Stromal cell of bone marrow (primary cell): ENCODE data around the gene TMEM213.

ENCODE experiments used
- DNase-seq: peaks from one replicate; pipeline ENCODE4 v3.0.0-alpha.2; 2012; ENCODE audit warnings: low read depth

Gene TMEM213, protein sequence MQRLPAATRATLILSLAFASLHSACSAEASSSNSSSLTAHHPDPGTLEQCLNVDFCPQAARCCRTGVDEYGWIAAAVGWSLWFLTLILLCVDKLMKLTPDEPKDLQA

DNA sequence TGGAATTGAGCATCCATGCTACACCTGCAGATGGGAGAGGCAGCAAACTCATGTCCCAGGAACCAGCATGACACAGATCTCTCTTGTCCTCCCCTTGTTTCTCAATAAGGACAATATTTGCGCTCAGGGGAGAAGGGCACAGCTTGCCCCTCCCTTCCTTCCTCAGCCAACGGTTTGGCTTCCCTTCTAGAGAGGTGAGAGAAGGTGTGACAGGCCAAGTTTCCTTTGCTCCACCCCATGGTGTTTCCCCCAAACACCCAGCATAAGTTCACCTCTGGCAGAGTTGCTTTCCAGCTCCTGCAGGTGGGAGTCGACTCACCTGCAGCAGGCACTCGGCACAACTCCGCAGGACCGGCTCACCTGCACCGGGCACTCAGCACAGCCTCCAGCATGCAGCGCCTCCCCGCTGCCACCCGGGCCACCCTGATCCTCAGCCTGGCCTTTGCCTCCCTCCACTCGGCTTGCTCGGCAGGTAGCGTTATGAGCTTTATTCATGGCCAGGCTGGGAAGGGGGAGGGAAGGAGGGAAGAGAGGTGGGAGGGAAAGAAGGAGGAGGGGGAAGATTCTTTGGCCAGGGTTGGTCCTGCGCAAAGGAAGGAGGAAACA lies at the start of gene TMEM213, which contains the start of gene ATP6V0A4:
TSS of gene TMEM213 (plus strand) at position 280 of the 606 bp plus-strand sequence. CDS start at position 391, 111 bp downstream.
TSS of gene ATP6V0A4 (minus strand) at position 482 of the 606 bp plus-strand sequence. CDS start 26,949 bp downstream, outside the sequence.
- DNase-seq: no peak

DNA sequence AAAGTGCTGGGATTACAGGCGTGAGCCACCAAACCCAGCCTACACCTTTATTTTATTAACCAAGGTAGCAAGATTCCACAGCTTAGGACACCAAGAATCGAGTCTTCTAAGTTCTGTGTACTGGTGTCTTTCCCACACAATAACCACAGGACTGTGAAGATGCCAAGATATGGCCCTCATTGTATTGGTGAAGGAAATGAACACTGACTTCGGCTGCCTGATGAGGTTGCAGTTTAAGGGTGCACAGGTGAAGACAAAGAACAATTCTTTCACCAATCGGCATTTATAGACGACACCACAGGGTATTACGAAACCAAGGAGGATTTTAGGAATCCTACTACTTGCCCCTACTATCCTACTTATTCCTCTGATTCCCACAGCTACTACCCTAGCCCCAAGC lies 49.1 kb upstream of the TMEM213 start:
- no peak for DNase-seq

DNA sequence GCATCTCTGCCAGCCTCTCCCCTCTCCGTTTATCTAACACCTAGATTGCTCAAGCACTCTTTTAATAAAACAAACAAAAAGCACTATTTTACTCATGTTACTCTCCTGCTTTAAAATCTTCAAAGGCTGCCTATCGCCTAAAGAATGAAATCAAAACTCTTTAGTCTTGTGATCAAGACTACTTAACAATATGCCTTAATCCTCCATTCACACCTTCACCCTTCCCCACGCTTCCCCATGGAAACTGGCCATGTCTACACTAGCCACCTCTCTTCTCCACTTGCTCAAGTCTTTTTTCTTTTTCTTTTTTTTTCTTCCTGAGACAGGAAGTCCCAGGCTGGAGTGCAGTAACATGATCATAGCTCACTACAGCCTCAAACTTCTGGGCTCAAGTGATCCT lies 47.8 kb upstream of the TMEM213 start:
- no peak for DNase-seq

DNA sequence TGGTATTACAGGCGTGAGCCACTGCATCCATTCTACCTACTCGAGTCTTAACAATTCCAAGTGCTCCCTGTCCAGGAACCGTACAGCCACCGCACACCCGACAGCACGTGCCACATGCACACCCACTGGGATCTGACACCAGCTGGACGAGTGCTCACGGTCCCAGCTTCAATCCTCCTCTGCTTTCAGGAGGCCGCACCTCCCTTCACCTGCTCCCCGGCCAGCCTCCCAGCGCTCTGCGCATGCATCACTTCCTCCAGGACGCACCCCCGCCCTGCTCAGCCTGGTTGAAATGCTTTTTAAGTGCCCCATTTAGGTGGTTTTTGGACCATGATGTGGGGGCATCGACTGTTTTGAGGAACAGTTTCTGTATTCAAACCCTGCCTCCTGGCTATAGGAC lies 47.3 kb upstream of the TMEM213 start:
- no peak for DNase-seq

DNA sequence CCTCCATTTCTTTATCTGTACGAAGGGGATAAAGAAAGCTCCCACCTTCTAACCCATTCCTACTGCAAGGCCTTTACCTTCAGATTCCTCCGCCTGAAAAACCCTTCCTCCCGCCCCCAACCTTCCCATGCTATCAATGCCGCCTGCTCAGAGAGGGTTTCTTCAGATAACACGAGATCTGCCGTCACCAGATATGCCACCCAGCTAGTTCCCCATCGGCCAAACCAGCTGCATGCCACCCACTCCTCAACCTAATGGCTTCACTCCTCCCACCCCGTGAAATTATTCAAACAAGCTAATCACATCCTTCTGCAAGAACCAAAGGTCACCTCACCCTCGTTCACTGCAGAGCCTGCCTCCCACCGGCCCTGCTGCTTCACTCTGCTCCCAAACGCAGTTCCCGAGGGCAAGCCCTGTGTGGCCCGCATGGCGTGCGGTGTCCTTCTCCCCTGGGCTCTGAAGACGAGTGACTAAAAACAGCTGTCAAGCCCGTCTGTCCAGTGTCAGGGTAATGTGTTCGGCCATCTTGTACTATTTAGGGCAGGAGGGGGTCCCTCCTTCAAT lies 46.8 kb upstream of the TMEM213 start:
- no peak for DNase-seq

DNA sequence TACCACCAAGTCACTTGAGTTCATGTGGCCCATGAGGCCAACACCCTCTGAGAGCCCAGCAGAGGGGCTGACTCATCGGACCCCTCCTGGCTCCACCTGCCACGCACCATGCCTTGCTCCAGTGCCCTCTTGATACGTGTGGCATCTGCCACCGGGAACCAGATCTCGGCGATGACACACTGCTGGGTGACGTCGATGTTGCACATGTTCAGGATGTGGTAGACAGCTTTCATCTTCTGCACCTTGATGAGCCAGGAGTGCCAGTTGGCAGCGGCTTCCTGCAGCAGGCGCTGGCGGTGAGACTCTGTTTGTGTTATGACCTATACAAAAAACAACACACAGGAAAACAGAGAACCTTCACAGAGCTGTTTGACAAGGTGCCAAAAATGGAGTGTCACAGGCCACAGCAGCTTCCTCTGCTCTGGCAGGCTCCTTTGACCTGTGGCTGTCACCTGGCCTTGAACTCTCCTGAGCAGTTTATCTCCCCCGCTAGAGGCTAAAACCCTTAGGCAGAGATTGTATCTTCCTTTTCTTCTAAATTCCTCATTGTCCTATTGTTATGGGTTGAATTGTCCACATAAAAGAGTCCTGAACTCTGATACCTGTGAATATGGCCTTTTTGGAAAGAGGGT lies 45.2 kb upstream of the TMEM213 start:
- no peak for DNase-seq

DNA sequence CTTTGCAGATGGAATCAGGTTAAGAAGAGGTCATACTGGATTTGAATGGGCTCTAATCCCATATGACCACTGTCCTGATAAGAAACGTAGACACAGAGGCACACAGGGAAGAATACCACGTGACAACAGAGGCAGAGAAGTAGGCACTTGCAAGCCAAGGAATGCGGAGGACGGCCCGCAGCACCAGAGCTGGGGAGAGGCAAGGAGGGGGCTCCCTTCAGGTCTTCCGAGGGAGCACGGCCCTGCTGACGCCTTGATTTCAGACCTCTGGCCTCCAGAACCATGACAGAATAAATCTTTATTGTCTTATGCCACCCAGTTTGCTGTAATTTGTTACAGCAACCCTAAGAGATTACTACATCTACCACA lies 44.7 kb upstream of the TMEM213 start:
- DNase-seq: no peak

DNA sequence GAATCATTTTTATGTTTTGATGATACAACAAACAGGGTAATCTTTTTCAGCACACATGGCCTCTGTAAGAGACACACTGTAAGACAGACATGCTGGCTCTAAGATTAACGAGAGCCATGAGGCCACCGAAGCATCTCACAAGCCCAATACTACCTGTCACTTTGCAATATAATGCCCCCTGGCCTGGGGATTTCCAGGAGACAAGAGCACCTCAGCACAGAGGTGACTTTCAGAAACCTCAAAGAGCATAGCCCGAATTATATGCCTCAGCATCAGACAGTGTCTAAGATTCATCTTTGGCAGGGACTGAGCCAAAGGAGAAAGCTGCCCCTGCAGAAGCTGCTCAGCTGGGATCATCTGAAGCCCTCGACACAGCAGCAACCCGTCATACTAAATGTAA lies 44.2 kb upstream of the TMEM213 start:
- no peak for DNase-seq

DNA sequence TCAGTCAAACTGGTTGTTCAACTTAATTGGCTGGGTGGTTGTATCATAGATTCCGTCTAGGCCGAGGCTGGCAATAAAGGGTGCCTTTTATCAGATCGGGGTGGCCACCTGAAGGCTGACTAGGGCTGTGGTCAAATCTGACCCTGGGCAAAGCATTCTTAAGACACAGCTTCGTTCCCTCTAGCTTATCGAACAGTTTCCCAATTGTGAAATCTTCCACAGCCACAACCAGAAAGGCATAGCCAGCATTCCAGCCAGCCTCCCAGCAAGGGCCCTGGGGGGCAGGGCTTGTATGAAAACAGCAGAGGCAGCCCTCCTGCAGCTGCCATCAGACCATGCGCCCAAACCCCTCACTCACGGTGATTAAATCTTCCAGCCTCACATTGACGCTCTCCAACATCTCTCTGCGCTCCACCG lies 42.5 kb upstream of the TMEM213 start:
- DNase-seq: no peak

DNA sequence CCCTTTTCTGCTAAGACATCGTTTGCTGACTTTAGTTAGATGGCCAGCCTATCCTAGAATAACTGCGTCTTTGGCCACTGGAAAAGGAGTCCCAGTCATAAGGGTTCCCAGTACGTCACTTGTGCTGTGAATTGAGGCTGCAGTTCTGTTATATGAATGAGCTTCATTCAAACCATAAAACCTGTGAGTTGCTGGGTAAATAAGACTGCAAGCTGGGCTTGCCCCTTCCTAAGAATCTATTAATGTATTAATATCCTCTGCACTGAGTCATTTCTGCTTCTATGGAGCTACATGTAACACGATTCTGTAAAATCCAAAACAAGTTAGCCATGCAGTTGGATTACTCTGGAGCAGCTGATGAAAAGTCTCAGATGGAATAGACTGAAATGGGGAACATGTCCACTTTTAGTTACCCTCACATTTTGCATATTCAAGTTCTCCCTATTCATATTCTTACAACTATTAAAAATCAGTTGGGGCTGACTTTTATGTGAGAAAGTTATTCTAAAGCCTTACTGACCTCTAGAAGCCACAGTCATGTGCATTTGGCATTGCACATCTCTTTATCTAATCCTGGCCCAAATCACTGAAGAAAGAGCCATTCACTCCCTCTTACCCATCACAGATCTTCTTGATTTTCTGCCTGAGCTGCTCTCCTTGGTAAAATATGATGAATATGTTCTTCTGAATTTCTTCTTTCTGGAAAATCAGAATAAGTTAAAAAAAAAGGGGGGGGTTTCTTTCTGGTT lies 41.8 kb upstream of the TMEM213 start:
- DNase-seq: no peak

DNA sequence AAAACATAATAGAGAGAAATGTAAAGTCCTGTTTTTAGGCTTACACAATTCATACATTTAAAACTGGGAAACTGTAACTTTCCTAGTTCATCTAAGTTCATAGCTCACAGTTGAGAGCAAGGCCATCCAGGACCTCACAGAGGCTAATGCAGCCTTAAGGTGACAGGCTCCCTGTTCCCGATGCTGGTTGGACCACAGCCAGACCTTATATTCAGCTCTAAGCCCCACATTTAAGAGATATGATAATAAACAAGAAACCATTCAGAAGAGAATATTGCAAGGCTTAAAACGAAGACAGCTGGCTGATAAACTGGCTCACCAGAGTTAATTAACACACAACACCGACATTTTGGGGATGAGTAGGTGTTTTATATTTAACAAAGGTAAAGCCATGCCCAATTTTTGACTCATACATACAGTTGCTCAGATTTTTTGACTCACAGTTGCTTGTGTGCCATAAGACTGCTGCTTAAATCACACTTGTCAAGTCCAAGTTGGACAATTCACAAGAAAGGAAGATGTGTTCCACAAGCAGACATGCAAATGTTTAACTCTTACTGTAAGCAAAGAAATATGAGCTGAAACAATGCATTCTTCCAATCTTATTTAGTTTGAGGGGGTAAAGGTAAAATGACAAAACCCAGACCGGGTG lies 41.1 kb upstream of the TMEM213 start:
- no peak for DNase-seq

DNA sequence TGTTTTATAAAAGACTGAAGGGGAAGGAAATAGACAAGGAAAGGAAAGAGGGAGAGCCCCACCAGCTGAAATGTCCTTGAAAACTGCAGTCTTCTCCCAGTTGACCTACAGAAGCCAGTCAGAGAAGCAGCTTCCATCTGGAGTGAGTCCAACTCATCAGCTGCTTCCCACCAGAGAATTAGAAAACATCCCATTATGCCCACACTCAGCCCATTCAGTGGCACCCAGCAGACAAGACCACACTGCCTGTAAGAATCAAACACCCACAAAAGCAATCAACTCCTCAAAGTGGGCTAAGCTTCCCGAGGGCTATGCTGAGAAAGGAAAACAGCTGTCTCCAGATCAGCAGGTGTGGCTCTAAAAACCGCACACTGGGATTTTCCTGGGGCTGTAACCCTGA lies 29.6 kb upstream of the TMEM213 start:
- no peak for DNase-seq

DNA sequence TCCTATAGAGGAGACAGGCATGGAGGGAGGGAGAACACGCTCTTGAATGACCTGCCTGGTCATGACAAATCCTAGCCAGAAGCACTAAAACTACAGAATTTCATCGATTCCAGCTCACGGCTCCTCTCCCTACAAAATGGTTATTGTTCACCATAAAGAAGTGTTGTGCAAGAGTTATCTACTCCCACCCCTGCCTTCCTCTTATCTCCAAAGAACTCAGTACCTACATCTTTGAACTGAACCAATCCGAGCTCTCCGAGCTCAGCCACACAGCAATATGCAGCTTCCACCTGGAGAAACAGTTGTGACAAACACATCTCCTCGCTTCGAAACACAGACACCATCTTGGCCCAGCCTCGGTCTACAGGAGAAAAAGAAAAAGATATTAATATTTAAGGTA lies 26.9 kb upstream of the TMEM213 start:
- no peak for DNase-seq

DNA sequence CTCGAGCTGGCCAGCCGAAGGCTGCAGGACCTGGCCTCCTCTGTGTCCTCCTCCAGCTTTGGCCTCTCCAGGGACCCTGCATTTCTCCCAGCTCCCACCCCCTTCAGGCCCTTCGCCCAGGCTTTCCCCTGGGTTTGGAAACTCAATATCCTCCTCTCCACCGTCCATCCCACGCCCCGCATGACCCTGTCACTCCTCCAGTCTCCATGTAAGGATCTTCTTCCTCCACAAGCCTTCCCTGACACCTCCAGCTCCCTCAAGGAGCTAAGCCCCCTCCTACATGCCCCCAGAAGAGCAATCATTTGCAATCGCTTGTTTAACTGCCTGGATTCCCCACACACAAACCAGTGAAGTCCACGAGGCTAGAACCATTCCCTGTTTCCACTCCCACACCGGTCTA lies 24.6 kb upstream of the TMEM213 start:
- DNase-seq: no peak

DNA sequence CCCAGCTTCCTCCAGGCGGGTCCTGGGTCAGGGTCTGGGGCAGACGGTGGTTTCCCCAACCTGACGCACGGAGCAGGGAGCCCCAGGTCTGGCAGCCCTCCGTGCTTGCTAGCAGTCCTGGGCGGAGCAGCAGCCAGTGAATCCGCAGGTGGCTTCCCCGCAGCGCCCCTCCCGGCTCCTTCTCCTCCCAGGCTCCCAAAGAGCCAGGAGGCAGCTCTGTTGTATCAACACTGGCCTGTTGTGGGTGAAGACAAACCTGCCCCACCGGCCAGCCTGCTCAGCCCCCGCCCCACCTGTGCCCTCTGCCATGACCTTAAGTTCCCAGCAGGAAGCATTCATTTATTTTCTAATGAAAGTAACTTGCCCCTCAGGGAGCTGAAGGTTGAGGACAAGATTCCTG lies 24.0 kb upstream of the TMEM213 start:
- DNase-seq: no peak

DNA sequence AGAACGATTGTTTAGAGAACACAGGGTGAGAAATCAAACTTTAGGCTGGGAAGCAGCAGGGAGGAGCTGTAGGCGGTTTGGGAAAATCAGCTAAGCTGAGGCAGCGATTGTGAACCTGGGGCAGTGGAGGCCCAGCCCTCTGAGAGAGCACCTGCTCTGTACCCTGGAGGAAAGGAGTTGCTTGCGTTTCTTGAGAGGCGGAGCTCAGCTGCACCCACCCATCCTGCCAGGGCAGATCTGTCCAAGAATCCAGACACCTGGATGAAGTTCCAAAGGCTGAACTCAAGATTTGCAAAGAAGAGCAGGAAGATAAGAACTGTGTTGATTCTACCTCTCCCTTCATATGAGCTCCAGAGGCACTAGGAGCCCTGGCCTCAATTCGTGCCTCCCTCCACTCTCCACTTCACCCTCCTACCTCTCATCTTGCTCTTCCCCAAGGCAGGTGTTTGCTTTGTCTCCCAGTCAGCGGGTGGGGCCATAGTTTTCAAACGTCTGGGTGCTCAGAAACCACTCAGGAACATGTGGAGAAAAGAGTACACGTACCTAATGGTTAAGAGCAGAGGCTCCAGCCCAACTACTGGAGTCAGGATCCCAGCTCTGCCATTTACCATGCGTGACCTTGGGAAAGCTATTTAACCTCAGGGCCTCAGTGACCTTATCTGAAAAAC lies 21.5 kb upstream of the TMEM213 start:
- no peak for DNase-seq

DNA sequence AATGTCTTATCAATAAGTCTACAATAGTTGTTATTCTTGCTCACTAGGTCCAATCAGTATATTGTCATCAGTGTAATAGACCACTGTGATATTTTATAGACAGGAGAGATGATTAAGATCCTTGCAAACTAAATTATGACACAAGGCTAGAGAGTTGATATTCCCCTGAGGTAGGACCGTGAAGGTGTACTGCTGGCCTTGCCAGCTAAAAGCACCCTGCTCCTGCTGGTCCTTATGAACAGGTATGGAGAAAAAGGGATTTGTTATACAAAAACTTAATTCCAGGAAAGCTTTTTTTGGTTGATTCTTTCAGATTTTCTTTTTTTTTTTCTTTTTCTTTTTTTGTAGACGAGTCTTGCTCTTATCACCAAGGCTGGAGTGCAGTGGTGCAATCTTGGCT lies 16.8 kb upstream of the TMEM213 start:
- no peak for DNase-seq

DNA sequence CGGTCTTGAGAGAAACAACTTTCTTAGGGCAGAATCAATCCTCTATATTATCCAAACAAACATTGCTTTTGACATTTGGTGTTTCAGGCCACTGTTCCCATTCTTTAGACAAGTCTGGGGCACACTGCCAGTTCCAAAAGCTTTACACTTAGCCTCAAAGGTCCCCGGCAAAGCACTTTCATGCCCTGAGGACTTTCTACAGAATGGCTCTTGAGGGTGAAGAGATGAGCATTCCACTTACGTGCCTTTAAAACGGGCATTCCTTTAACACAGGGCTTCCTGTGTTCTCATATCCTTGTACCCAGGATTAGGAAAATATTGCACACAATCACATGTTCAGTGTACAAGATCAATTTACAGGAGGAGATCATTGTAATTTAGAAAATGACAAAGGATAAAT lies 13.1 kb upstream of the TMEM213 start:
- DNase-seq: no peak

DNA sequence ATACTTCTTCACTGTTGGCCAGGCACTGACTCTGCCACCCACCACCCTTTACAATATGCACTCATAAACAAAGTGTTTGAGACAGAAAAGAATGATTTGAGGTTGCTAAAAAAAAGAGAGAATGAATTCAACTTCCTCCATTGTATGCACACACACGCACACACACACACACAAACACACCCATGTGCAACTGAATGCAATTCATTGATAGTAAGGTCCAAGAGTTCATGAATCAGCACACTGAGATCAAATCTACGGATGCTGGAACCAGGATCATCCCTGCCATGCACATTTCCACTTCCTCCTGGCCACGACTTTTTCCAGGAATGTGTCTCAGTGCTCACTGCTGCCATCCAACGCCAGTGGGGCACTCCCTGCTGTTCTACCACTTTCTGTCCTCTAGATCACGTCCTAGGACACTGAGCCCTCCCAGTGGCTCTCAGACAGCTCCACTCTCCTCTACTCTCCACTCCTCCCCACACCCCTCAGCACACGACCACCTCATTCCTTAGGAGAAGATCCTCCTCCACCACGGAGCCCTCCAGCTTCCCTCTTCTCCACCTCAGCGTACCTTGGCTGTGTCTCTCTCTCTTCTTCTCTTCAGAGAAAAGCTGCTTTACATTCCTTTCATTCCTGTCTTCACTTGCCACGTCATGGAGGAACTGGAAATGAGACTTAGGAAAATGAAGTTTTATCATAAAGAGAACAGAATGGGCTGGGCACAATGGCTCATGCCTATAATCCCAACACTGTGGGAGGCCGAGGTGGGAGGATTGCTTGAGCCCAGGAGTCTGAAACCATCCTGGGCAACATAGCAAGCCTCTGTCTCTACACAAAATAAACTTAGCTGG lies 12.0 kb upstream of the TMEM213 start:
- no peak for DNase-seq

DNA sequence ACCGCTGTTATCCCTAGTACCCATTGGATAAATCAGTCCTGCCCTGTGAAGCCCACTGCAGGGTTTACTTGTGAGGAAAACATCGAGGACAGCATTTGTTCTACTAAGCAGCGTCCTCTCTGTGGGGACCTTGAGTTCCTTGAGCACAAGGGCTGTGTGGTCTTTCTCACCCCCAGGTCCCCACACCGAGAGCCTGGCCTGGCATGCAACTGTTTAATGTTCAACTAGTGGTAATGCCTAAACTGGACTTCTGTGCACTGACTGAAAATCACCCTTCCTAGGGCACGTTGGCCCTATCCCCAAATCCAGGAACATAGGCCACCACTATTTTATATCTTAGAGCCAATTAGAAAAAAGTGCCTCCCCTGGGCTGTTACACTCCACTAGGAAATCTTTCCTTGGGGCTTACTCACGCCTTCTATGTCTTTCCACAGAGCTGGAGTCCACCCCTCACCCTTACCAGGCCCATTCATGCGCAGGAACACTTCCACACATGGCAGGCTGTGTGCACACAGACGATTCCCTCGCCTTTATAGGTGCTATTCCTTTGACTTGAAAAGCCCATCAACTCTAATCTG lies 1.7 kb upstream of the TMEM213 start:
- no peak for DNase-seq
